GM10266 (cell line): ENCODE results near the gene NCK1.

Experiments
- DNase-seq: peaks from one replicate; pipeline ENCODE4 v3.0.0; 2012; ENCODE audit errors: extremely low spot score
- TF ChIP-seq, protein P1 (sequence below): IDR thresholded peaks from 2 replicates; pipeline ENCODE4 v1.5.1; 2012; ENCODE audit warnings: mild to moderate bottlenecking, low read depth; ENCODE audit not compliant: control insufficient read depth, insufficient read depth; ENCODE audit errors: missing control alignments

Gene NCK1

DNA sequence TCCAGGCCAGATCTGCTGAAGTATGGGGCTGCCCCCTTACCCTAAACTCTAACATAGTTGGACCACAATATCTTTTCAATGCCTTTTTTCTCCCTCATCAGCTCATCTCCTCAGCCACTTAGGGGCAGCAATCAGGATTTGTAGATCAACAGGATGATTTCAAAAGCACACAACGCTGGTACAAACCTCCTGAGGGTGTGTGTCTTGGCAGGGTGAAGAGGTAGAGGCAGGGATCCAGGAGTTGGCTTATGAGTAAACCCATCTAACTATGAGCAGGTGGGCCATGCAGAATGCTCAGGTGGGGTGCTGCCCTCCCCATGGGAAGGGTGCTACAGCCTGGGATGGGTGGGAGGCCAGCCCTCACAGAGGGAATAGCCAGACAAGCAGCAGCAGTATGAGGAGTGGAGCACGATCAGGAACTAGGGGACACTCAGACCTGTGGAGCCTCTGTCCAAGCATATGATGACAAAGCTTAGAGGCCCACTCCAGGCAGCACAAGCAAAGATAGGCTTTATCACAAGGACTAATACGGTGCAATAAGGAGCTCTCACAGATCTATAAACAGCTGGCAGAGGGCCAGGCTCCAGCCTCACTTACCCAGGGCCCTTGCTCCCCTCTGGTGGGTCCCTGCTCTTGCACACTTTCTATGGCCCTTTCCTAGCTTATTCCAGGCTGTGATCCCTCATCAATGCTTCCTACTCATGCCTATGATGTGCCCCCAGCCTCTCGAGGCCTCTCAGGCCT, 127.9 kb downstream of the NCK1 start:
- TF ChIP-seq, protein P1, sequence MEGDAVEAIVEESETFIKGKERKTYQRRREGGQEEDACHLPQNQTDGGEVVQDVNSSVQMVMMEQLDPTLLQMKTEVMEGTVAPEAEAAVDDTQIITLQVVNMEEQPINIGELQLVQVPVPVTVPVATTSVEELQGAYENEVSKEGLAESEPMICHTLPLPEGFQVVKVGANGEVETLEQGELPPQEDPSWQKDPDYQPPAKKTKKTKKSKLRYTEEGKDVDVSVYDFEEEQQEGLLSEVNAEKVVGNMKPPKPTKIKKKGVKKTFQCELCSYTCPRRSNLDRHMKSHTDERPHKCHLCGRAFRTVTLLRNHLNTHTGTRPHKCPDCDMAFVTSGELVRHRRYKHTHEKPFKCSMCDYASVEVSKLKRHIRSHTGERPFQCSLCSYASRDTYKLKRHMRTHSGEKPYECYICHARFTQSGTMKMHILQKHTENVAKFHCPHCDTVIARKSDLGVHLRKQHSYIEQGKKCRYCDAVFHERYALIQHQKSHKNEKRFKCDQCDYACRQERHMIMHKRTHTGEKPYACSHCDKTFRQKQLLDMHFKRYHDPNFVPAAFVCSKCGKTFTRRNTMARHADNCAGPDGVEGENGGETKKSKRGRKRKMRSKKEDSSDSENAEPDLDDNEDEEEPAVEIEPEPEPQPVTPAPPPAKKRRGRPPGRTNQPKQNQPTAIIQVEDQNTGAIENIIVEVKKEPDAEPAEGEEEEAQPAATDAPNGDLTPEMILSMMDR: no peak
- DNase-seq: no peak

GRCh38 chr3:136990826-136991225, 128.8 kb downstream of the NCK1 start:
- no peak for DNase-seq
- TF ChIP-seq, protein P1: no peak

GRCh38 chr3:136992115-136992514, 130.1 kb downstream of the NCK1 start:
- DNase-seq: no peak
- TF ChIP-seq, protein P1: no peak

- no peak for DNase-seq
- TF ChIP-seq, protein P1: no peak
Measured at GRCh38 chr3:136994772-136995516, 132.9 kb downstream of the NCK1 start.

DNA sequence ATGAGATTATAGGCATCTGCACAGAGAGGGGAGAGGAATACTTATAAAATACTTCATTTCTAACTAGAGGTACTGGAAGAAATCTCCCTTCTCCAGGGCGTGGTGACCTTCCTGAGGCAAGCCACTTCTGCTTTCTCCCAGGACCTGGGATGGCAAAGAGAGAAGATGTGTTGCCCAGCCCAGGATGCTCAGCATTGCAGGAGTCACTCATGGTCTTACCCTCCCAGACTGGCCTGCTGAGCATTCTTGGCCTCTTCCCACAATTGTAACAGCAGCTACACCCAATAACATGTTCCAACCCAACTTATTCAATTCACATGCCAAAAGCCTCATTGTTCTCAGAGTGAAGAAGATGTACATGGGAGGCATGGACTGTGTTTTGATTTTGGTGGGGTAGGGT, 133.6 kb downstream of the NCK1 start:
- no peak for DNase-seq
- TF ChIP-seq, protein P1: no peak
